HG03521 (cell line): ENCODE data around the gene CCDC33.

ENCODE experiments used
- ATAC-seq: cut with Tn5 transposase; IDR thresholded peaks from one replicate; pipeline ENCODE4 v1.9.1; 2021; ENCODE audit warnings: mild to moderate bottlenecking, moderate library complexity; ENCODE audit not compliant: unreplicated experiment

The CCDC33 gene

DNA sequence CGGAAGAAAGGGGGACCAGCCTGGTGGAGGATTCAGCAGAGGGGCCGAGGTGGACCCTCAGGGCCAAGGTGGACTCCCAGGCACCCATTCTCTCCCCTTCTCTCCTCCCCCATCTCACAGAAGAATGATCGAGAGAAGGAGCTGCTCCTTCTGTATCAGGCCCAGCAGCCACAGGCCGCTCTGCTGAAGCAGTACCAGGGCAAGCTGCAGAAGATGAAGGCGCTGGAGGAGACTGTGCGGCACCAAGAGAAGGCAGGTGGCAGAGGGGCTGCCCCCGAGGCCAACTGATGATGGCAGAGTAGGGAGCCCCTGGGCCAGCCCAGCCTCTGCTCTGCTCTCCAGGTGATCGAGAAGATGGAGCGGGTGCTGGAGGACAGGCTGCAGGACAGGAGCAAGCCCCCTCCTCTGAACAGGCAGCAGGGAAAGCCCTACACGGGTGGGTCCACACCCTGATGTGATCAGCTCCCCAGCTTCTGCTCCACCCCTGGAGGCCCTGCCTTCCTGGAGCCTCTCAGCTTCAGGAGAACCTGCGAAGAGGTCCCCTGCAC lies 94.8 kb downstream of the CCDC33 start:
- no peak for ATAC-seq

DNA sequence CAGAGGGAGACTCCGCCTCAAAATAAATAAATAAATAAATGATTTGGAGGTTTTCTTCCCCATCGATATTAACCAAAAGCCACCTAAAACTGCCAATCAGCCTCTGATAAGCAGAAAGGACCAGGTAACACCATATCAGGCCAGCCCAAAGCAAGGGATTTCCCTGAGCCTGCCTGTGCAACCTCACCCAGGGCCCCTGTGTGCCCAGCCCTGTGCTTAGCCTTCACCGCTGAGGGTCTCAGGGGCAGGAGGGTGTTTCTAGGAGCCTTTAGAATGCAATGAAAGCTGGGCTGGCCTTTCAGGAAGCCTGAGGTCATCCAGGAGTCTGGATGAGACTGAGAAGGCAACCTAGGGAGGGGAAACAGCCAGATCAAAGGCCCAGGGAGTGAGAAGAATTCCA lies 95.9 kb downstream of the CCDC33 start:
- no peak for ATAC-seq

DNA sequence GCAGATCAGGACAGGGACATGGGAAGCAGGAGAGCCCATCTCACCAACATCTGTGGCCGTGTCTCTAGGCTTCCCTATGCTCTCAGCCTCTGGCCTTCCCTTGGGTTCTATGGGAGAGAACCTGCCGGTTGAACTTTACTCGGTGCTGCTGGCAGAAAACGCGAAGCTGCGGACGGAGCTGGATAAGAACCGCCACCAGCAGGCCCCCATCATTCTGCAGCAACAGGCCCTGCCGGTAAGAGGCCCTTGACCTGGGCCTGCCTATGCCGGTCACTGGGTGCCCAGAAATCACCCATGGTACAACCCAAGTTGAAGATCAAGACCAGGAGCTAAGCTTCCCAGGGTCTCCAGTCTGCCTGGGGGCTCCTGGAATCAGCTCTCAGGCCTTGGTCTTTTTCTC lies 96.5 kb downstream of the CCDC33 start:
- ATAC-seq = no peak

DNA sequence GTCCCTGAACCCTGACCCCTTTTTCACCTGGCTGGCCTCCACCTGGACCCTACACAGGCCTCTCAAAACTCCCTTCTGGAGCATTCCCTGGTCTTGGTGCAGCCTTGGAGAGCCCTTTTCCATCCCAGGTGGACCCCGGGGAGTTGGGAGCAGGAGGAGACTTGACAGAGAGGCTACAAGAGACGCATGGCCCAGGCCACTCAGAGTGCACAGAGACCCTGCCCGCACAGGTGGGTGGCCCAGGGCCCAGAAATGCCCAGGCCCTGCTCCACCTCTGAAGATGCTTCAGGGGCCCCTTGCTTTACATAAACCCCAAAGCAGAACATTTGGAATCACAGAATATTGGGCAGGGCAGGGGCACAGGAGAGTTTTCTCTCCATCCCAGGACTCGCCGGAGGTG lies 97.0 kb downstream of the CCDC33 start:
- no peak for ATAC-seq

DNA sequence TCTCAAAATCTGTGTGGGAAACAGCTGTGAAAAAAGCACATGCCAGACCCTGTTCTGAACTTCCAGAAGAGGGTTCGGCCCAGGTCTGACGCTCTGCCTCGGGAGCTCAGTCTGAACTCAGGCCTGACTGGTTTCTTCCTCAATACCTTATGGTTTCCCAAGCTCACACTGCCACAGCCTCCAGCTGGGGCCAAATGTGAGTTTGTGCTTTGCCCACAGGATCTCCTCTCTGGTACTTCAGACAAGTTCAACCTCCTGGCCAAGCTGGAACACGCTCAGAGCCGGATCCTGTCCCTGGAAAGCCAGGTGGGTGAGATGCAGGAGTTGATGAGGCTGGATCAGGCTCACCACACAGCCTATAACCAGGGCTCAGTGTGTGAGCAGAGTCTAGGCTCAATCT lies 97.5 kb downstream of the CCDC33 start:
- ATAC-seq = no peak

DNA sequence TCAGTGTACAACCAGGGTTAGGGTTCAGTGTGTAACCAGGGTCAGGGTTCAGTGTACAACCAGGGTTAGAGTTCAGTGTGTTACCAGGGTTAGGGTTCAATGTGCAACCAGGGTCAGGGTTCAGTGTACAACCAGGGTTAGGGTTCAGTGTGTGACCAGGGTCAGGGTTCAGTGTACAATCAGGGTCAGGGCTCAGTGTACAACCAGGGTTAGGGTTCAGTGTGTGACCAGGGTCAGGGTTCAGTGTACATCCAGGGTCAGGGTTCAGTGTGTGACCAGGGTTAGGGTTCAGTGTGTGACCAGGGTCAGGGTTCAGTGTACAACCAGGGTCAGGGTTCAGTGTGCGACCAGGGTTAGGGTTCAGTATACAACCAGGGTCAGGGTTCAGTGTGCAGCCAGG lies 98.0 kb downstream of the CCDC33 start:
- ATAC-seq = no peak

DNA sequence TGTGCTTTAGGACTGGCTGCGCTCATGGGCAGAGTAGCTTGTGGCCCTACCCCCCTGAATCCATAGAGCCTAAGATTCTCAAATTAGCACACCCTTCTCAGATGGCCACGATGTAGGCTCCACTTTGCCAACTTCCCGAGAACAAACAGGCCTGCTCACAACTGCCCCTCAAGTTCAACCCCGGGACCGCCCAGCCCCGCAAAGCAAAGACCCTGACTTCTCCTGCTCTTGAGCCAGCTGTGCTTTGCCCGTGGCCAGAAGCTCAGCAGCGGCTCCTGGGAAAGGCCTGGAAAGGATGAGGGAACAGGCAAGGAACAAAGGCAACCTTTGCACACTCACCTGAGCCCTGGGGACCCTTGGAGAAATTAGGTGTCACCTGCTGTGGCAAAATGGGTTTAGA lies 99.3 kb downstream of the CCDC33 start:
- ATAC-seq = no peak

DNA sequence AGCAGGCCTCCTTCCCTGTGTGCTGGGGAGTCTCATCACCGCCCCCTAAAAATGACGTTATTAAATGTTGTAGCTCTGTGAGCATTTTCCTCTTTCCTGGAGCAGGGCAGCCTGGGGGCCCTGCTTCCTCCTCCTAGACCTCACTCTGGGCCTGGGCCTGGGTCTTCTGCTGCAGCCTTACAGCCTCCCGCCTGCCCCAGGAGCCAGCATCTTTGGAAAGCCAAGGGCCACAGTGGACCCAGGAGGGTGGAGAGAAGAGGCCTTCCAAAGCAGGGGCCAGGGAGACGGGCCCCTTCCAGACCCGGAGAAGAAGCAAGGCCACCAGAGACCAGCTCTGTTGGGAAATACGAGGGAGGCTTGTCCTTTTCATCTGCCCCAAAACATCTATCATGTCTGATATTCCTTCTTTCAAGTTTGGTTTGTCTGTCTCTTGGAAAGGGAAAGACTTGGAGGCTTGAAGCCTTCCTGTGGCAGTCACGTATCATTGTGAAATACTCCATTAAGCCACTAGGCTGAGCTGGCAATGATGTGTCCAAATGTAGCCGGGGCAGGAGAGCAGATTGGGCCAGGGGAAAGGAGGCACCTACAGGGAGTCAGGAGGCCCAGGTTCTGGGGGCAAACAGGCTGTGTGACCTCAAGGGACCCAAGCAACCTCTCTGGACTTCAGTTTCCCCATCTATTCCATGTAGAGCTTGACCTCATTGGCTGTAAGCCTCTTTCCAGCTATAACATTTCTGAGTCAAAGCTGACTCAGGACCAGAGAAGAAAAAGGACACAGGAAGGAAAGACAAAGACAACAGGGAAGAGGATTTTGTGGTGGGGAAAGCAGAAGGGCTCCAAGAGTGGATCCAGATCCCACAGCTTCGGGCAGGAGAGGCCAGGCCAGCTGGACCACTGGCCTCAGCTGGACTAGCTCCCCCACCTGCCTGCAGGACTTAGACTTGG lies 100.2 kb downstream of the CCDC33 start:
- no peak for ATAC-seq

DNA sequence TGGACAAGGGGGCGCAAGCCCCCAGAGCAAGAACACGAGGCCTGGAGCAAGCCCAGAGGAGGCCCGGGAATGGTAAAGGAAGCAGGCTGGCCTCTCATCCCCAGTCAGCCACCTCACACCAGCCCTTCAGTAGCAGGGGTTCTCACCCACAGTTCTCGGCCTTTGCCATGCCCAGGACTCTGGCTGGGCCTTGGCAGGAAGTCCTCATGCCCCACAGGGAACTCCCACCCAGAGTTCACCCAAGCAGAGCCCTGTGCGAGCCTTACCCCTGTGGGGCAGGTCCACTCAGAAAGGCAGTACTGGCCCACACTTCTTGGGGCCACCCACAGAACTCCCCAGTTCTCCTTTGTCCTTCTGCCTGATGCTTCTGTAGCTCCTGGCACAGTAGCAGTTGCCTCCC lies 101.0 kb downstream of the CCDC33 start:
- no peak for ATAC-seq

DNA sequence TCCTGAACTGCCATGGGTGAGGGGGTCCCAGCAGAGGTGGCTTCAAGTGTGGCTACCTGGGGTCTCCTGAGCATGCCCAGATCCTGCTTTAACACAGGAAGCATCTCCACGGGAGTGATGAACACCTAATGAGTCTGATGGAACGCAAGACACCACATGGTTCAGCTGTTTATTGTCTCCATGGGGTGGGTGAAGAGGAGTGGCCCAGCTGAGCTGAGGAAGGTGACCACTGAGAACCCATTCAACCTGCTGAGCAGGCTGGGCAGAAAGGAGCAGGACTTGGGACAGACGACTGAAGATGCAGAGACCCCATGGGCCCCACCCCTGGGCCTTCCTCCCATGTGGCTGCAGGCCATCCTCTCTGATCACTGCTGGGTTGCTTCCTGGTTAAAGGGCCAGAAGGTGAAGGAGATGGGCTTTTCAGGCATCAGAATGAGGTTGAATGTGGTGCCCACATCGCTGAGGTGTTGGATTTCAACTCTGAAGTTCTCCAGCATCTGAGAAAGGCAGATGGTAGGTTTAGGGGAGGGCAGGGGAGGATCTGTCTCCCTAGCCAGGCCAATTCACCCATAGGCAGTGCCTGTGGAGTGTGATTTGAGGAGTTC lies 101.6 kb downstream of the CCDC33 start:
- no peak for ATAC-seq

DNA sequence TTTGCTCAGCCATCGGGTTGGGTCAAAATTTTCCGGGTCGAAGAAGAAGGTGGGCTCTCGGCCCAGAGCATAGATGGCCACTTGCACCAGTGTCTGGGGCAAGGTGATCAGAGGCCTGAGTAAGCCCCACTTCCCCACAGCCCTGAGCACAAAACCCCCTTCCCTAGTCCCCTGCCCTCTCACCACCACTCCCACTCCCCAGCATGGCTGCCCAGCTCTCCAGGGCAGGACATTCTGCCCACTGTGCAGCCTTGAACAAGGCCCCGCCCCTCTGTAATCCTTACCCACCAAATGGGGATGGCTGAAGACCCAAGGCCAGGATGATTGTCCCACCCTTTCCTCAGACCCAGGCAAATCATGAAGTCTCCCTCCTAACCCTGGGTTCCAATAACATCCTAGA lies 102.5 kb downstream of the CCDC33 start:
- no peak for ATAC-seq

DNA sequence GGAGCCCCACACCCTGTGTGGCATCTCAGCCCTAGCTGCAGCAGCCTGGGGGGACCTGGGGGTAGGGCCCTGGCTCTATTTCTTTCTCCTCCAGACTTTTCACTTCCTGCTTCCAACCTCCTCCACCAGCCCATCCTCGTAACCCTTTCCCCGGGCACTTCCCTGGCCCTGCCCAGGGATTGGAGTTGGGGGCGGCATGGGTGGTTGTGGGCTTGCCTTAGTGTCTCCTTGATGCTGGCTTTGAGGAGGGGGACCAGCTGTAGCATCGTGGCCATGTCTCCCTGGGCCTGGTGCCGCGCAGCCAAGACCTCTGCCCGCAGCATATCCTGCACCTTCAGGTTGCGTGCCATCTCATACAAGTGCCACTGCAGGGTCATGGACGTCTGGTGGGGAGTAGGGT lies 103.2 kb downstream of the CCDC33 start:
- ATAC-seq = no peak

DNA sequence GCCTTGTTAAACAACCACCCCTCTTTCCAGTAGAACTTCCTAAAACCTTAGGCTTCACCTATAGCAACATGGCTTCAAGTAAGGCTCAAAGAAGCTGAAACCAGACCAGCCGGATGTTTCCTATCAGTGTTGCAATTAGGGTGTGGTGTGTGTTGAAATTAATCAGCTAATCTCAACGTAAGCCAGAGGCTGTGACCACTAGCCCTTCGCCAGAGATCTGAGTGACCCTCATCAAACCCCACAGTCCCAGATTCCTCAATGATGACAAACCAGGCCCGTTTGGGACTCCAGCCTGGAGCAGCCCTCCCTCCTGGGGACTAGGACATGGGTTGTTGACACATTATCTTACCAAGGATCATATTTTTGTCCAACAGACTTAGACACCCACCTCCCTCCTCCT lies 104.0 kb downstream of the CCDC33 start:
- ATAC-seq = no peak

DNA sequence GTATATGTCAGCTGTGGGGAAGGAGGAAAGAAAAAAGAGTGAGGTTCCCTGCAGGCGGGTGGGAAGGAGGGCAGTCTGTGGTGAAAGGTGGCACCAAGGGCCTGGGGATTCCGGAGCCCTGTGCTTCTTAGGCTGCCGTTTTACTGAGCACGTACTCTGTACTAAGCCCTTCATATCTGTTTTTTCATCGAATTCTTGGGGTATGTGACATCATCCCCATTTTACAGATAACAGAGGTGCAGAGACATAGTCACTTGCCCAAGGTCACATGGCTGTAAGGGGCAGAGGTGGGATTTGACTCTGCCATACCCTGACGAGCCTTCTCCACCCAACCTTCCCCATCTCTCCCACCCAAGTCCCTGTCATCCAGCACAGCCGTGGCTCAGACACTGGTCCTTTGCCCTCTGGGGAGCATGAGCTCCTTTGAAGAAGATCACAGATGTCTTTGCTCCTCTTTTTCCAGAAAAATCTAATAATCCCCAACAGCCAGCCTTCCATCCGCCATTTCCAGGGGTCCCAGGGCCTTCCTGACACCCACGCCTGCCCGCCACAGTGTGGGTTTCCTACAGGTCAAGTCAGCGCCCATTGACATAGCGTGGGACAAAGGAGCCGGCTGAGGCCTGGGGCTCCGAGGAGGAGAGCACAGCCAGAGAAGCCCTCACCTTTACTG lies 107.1 kb downstream of the CCDC33 start:
- ATAC-seq = no peak

DNA sequence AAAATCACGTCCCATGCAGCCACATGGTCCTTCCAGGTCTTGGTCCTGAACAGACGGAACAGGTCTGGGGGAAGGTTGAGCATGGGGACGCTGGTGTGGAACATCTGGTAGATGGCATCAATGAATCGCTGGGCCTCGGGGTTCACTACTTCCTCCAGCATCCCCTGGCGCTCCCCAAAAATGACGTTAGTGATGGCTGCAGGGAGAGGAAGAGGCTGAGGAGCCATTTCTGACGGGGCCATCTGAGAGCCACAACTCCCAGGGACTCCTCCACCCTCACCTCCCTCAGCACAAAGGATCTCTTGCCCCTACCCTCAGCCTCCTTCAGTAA lies 107.6 kb downstream of the CCDC33 start:
- no peak for ATAC-seq

DNA sequence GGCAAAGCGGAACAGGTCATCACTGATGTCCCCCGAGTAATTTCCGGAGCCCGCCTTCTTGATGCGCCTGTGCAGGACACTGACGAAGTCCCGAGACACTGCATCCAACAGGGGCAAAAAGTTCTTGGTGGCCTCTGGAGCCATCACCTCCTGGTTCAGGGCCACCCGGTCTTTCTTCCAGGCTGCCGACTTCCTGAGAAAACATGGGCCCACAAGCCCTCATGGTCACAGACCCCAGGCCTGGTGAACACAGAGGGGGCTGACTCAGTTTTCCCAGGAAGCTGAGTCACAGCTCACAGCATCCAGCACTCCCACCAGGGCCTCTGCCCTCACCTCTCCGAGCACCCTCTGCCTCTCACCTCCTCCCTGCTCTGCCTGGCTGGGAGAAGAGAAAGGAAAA lies 108.9 kb downstream of the CCDC33 start:
- no peak for ATAC-seq

DNA sequence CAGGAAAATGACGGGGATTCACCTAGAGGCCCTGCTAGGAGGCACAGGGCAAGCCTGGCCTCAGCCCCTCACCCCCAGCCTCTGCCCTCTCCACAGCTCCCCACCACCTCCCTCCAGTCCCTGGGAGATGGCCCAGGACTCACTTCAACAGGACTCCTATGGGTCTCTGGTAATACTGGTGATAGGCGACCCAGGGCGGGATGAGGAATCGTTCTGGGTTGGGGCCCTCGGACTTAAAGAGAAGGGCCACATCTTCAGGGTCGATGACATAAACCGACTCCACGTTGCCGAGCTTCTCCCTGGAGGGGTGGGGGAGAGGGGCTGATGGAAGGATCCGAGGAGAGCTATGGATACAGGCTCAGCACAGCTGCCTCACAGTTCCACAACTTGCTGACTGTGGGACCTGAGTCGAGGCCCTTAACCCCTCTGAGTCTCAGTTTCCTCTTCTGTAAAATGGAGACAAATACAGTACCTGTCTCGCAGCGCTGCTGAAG lies 111.7 kb downstream of the CCDC33 start:
- ATAC-seq = no peak

DNA sequence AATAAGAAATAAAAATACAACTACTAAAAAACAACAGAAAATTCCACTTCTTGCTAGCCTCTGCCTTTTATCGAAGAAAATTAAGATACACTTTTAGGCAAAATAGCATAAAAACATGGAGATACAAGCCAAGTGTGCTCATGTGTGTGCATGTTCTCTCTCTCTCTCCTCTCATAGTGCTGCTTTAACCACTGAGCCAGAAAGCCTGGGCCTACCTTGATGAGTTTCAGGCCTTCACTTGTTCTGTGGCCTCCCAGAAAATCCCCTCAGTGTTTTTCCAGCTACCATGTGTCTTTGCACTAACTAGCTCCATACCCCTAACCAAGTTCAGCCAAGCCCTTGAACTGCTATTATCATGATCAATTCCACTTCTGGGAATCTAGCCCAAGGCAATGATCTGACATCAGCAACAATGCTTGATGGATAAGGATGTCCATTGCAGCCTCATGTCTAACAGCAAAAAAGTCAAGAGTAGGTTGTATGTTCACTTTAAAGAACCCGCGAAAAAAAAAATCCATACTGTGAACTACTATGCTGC lies 113.2 kb downstream of the CCDC33 start:
- ATAC-seq = no peak

DNA sequence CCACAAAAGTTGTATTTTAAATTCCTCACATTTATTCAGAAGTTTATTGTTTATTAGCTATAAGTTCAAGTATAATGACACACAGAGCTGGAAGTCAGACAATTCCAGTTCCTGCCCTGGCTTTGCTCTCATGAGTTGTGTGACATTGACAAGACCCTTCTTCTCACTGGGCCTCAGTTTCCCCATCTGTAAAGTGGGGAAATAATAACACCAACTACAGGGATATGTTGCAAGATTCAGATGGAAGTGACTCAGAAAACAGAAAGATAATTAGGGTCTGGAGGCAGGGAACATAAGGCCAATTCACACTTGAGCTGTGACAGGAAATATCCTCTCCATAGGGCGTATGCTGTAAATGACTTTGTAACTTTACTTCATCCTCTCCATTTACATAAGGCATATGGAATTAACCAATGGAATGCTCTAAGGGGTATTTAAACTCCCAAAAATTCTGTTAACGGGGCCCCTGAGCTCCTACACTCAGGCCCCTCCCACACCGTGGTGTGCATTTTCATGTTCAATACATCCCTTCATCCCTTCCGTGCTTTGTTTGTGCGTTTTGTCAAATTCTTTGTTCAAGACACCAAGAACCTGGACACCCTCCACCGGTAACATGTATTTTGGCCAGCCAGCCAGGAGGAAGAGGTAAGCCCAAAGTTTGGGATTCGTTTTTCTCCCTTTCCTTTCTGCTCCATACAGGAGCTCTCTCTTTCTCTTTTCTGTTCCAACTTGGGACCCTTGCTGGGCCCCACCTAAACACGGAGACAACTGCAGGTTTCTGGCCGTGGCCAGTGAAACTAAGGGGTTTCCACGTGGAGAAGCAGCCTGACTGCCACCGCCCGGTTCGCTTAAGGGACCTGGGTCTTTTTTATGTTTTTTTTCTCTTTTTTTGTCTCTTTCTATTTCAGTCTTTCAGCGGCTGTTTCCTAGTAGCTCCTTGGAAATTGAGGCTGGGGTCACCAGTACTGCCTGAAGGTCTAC lies 114.5 kb downstream of the CCDC33 start:
- no peak for ATAC-seq

DNA sequence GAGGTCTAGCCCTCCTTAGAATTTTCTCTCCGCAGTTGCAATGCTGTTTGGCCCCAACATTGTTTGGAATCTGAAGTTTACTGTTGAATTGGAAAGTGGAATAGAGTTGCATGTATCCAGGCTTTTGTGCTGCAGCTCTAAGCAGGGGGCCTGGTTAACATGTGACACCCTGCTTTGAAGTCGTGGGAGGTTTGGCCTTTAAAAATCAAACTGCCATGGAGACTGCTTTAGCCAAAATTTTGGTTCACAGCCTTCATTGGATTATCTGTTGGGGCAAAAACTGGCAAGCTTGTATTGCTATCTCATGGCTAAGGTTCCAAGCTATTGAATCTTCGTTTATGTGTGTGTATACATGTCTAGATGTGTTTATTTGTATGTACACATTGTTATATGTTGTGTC lies 115.5 kb downstream of the CCDC33 start:
- ATAC-seq = no peak
